SKM-1 (cell line): ENCODE results near the gene HLX.

ENCODE experiments used
- DNase-seq: peaks from one replicate; lab custom pipeline; 2025; ENCODE audit not compliant: unreplicated experiment; lab: John Stamatoyannopoulos, UW

The HLX gene

DNA sequence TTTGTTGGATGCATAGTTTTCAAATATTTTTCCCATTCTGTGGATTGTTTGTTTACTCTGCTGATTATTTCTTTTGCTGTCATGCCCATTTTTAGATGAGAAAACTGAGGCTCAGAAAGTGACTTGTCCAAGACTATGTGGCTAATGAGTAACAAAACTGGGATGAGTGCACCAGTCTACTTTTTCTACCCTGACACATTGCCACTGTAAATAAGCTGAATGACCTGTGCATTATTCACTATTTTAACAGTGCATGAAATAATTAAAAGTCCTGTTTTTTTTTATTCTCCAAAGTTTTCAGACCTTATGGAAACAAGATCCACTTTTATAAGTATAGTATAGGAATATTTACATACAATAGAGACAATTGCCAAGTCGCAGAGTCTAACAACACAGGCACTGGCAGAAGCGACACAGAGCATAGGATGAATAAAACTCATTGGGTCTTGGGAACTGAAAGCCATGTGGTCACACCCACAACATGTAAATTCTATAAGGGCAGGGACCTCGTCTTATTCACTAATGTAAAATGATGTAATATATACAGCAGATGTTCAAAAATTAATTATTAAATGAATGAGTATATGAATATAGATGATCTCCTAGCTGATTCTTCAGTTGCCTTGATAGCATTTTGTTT, 45.2 kb downstream of the HLX start:
- DNase-seq: no peak

DNA sequence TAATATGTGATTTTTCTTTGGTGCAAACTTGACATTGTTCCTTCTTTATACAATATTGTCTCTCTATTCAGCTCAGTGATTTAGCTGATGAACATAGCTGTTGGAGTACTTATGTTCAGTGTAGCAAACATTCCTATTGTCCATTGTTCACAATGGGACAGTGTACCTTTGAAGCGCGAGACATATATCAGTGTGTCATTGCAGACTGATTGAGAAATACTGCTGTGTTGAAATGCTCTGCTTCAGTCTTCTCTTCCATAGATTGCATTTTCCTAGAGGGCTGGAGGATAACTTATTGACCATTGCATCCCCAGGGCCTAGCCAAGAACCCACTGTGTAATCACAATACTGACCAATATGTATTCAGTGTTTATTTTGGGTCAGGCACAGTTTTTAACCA, 46.5 kb downstream of the HLX start:
- DNase-seq: no peak

DNA sequence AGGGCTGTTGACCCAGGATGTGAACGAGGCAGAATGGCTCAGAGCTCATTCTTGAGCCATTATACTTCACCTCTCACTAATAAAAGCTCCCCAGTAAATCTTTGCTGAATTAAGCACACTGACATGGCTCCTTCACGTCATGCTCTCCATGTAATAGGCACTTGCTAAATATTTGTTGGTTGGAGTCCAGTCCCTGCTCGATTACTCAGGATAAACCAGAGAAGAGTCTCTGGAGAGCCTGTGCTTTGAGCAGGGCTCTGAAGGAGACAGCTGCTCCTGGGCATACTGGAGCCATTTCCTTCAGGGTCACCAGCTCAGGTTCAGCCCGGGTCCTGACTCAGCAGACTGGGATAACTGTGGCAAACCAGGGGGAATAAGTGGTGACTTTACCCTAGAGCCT, 46.9 kb downstream of the HLX start:
- no peak for DNase-seq

DNA sequence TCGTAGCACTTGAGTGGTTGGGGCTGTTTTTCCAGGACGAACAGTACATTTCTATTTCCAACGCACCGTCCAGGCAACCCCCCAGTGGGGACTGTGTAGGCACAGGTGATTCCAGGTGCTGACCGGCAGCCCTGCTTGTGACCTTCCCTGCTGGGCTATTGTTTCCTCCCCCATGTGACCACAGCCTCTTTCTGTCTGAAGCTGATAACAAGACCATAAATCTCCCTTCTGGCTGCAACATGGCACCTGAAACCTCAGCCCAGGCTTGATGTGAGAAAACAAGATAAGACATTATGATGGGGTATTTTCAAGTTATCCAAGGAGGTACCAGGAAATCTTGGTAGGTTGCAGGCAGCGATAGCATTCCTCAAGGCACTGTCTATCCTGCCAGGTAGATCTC, 48.2 kb downstream of the HLX start:
- DNase-seq: no peak

DNA sequence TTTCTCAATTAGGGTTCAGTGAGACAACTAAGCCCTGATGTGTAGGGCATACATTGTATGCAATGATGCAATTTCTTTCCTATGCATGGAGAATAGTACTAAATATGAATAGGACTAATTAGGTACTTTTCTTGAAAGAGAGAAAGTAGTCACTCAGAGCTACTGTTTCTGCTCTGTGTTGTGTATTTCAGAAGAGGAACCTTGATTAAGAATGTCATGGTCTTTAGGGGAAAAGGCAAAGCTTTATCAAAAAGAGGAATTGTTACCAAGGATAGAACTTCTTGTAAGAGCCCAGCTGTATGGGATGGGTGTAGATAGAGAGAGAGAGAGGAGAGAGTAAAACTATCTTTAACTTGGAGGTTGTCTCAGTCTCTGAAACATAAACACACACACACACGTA, 49.1 kb downstream of the HLX start:
- DNase-seq: no peak

DNA sequence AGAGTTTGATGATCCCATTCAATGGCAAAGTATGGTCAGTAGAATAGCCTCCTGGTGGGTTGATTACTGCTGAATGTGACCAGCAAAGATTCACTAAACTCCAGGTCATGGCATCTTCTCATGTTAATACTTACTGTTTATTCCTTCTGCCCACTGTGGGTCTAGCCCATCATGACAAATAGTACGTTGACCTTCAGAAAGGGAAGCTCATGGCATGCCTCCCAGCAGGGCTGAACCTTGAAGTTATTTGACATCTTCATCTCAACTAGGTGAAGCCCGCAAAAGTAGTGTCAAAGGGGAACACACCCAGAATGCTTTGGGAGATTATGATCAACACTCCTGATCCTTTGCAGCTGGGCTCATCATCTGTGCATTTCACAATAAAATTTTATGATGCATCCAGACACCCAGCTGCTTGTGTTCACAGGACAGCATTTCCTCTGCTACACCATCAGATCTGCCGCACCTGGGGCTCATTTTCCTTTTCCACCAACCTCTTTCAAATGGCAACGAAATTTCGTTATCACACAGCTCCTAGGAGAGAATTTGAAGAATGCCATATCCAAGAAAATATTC, 49.6 kb downstream of the HLX start:
- no peak for DNase-seq

DNA sequence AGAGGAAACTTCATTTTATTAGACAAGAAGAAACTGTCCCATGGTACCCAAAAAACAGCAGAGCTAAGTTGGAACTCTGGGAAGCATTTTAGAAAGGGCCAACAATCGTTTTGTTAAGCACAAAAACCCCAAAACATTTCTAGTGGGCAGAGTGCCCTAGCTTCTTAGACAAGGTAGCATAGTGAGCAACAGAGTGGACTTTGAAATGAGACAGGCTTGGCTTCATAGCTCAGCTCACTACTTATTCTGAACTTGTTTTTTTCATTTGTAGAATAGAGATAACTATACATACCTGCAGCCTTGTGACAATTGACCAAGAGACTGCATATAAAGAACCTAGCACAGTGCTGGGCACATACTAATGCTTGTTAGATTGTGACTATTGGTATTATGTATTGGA, 50.1 kb downstream of the HLX start:
- DNase-seq: no peak
